HG03025 (cell line): Measurements from ENCODE around the gene EXTL1.

Experiments used
- ATAC-seq: cut with Tn5 transposase; IDR thresholded peaks from one replicate; pipeline ENCODE4 v1.9.1; 2021; ENCODE audit warnings: mild to moderate bottlenecking, moderate library complexity; ENCODE audit not compliant: unreplicated experiment, low FRiP score

EXTL1 gene

DNA sequence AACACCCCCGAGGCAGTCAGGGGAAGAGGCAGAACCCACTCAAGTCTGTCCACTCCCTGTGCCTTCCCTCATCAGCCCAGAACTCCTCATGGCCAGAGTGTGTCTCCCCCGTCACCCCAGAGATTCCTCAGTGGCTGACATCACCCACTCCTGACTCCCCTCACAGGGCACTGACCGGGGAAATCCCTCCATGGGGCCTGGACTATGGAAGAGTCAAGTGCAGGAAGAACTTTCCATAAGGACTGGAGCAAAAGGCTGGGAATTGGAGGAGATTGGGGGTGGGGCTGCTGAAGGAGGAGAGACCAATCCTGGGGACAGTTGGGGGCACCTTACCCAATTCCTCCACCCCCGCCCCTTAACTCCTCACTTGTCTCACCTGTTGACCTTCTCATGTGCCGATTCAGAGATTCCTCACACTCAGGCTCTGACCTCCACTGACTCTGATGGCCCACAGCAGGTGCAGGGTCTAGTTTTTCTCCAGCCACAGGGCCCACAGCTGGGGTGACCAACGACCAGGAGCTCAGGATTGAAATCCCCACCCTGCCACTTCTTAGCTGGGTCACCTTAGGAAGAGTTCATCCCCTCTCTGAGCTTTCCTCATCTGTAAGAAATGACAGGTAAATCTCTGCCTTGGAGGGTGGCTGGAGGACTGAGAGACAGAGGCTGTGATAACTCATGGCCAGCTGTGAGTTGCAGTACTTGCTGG lies 481 bp upstream of the EXTL1 start:
- no peak for ATAC-seq

DNA sequence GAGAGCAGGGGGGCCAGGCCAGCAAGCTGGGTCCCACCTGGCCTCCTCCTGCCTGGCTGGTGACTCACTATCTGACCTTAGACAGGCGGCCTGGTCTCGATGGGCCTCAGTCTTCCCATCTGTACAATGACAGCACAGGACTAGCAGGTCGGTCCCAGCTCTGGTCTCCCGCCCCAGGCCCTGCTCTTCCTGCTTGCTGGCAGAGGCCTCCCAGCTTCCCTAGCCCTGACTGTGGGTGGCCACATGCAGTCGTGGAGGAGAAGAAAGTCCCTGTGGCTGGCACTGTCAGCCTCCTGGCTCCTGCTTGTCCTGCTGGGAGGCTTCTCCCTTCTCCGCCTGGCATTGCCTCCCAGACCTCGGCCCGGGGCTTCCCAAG lies 817 bp downstream of the EXTL1 start:
- no peak for ATAC-seq

DNA sequence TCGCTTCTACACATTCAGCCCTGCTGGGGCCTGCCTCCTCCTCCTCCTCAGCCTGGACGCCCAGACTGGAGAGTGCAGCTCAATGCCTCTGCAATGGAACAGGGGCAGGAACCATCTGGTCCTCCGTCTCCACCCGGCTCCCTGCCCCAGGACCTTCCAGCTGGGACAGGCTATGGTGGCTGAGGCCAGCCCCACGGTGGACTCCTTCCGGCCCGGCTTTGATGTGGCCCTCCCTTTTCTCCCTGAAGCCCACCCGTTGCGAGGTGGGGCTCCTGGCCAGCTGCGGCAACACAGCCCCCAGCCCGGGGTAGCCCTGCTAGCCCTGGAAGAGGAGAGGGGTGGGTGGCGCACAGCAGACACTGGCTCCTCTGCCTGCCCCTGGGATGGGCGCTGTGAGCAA lies 1.4 kb downstream of the EXTL1 start:
- ATAC-seq = no peak

DNA sequence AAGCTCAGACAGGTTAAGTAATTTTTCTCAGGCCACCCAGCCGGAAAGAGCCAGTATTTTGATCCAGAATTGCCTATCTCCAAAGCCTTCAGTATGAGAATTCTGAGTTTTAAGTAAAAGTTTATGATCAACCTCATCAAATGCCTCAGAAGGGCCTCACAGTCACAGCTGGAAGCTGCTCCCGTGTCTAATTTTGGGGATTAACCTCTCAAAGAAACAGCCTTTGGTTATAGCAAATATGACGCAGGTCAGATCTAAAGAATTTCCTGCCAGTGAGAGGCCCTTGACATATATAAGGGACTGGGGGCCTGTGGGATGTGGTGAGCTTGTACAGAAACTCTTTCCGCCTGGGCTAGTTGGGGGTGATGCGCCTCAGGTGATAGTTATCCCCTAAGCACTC lies 2.3 kb downstream of the EXTL1 start:
- ATAC-seq = no peak

DNA sequence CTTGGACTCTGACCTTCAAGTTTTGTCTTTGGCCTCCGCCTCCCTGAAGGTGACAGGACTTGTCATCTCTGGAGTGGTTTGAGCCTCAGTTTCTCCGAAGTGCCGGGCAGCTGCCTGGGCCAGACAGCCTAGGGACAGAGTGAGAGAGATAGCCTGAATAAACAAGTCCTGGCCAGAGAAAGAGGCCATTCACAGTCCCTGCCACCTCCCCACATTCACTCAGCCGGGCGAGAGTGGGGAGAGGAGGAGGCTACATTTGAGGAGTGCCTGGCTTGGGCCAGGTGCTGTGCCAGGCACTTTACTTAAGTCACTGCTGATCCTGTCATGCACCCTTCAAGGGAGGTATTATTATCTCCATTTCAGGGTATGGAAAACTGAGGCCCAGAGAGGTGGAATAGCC lies 3.5 kb downstream of the EXTL1 start:
- ATAC-seq = no peak

DNA sequence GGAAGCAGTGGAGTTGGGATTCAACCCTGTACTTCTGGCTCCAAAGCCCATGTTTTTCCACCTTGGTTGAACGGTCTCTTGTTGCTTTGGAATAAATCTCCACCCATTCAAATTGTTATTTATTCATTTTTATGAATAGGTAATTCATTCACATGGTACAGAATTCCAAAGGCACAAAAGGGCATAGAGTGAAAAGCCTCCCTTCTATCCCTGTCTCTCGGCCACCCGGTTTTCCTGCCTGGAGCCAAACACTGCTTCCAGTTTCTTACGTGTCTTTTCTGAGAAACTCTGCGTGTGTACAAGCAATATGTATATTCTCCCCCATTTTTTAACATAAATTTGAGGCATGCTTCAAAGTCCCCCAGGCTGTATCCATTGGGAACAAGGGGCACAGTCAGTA lies 3.9 kb downstream of the EXTL1 start:
- ATAC-seq = no peak

DNA sequence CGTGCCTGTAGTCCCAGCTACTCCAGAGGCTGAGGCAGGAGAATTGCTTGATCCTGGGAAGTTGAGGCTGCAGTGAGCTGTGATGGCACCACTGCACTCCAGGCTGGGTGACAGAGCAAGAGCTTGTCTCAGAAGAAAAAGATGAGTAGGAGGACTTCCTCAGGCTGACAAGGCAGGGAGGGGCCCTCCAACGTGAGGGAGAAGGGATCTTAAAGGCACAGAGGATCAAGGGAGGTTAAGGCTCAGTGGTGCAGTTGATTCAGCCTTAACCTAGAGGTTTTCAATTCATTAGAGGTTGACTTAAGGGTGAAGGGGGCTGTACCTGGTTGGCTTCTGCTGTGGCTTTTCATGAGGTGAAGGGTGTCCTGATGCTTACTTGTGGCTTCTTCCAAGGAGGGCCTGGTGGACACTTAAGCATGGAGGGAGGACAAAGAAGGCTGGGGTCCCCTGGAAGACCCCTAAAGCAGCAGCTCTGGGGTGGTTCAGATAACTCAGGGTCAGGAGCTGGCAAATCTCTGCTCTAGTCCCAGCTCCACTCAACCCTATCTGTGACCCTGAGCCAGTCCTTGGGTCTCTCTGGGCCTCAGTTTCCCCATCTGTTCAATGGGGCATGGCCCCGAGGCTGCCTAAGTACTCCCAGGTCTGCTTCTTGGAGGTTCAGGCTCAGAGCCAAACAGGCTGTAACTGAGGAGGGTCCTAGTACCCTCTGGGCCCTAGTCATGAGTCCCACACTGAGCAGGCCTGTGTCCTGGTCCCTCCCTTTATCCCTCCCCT lies 6.3 kb downstream of the EXTL1 start:
- ATAC-seq = no peak

DNA sequence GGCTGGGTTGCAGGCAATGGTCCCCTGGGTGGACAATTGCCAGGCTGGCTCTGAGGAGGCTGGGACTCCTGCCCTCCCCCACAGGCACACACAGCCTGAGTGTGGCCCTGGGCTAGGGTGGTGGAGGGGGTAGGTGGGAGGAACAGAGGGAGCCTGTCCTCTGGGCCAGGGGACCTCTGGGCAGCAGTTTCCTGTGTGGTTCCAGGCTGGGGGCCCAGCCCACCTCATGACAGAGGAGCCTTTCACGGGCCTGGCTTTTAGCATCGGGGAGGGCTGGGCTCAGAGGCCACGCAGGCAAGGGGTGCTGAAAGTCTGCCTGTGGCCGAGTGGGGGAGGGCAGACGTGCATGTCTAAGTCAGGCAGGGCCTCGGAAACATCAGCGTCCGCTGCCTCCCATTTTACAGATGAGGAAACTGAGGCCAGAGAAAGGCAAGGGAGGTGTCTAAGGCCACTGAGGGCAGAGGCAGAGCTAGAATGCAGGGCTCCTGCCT lies 7.0 kb downstream of the EXTL1 start:
- ATAC-seq = no peak

DNA sequence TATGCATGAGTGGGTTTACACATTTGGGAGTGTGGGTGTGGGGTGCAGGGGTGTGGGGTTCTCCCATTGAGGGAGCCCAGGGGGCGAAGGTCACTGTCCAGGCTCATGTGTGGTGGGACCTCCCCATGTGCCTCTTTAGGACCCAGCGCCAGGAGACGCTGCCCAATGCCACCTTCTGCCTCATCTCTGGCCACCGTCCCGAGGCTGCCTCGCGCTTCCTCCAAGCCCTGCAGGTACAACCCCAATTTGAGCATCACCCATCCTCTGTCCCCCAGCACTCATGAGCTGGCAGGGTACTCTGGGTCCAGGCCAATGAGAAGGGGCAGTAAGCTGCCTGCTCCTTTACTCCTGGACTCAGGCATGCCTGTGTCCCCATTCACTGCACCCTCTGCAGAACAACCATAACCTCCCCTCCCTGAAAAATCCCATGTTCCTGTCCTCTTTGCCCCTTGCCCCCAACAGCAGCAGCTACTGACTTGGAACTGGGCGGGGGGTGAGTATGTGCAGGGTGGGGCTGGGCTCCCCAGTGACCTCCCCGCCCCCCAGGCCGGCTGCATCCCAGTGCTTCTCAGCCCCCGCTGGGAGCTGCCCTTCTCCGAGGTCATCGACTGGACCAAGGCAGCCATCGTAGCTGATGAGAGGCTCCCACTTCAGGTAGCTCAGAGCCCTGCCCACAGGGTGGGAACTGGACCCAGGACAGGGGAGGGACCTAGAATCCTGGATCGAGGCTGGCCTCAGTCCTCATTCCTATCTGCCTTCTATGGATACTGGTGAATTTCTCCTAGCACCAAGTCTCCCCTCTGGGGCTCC lies 7.7 kb downstream of the EXTL1 start:
- no peak for ATAC-seq

DNA sequence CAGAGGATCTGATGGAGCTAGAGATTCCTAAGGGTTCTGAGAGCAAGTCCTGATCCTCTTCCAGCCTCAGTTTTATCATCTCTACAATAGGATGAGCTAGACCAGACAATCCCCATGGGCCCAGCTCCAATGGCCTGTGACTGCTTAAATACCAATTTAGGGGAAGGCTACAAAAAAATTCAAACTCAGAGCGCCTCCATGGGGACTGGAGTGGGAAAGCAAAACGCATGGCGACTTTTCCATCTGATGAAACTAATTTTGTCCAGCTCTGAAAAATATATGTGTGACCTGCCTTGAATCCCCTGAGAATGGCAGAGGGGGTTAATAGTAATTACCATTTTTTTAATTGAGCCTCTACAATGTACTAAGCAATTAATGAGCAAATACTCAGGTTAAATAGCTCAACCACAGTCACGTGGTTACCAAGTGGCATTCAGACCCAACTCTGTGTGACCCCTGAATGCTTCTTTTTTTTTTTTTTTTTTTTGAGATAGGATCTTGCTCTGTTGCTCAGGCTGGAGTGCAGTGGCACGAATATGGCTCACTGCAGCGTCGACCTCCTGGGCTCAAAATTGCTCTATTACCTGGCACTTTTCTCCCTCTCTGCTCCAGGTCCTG lies 8.4 kb downstream of the EXTL1 start:
- no peak for ATAC-seq

DNA sequence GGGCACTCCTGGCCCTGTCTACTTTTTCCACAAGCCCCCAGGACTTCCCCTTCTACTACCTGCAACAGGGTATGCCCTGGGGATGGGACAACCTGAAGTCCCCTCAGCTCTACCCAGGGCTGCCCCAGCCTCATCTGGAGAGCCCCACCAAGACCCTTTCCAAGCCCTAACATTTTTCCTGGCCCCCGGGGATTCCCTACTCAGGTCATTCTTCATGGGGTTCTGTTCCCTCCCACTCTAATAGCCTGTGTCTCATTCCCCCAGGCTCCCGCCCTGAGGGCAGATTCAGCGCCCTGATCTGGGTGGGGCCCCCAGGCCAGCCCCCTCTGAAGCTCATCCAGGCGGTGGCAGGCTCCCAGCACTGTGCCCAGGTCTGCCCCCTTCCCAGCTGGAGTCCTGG lies 9.6 kb downstream of the EXTL1 start:
- no peak for ATAC-seq

DNA sequence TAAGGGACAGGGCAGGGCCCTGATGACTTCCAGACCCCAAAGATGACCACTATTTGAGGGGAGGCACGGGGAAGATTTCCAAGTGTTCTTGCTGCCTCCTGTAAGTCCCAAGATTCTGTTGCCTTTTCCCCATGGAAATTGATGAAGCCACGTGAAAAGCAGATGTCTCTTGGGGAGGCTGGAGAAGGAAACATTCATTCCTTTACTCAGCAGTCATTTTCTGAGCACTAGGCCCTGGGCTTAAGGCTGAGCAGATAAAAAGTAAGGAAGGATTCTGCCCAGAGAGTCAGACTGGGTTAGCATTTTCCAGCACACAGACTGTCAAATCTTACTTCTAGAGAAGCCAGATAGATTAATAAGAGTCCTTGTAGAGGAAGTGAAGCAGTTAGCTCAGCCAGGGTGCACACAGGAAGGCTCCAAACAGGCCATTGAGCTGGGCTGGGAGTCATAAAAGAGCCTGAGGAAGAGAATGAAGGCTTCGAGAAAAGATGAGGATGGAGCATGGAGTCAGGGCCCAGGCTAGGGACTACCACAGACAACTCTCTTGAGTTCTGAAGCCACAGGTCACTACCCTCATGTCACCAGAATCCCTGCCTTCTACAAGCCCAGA lies 10.1 kb downstream of the EXTL1 start:
- no peak for ATAC-seq

DNA sequence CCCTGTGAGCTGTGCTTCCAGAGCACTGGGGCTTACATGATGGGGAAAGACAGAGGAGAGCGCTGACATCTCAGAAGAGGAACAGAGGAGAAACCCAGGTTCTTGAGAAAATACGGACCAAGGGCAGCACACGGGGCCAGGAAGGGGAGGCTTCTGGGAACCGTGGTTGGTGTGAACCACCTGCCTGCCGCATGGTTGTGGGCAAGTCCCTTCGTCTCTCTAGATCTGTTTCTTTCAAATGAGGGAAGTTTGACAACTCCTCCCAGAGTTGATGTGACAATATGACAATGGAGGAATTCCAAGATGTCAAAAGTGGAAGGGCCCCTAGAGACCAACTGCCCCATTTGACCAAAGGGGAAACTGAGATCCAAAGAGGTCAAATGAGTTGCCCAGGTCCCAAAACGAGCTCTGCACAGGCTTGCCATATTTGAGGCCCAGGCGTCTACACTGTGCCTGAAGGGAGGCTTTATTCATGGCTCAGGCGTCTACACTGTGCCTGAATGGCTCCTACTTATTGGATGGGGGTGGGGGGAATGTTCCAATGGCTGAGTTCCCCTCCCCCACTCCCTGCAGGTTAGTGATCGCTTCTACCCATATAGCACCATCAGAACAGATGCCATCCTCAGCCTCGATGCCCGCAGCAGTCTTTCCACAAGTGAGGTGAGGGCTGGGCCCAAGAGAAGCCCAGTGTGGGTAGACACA lies 11.2 kb downstream of the EXTL1 start:
- ATAC-seq = no peak

DNA sequence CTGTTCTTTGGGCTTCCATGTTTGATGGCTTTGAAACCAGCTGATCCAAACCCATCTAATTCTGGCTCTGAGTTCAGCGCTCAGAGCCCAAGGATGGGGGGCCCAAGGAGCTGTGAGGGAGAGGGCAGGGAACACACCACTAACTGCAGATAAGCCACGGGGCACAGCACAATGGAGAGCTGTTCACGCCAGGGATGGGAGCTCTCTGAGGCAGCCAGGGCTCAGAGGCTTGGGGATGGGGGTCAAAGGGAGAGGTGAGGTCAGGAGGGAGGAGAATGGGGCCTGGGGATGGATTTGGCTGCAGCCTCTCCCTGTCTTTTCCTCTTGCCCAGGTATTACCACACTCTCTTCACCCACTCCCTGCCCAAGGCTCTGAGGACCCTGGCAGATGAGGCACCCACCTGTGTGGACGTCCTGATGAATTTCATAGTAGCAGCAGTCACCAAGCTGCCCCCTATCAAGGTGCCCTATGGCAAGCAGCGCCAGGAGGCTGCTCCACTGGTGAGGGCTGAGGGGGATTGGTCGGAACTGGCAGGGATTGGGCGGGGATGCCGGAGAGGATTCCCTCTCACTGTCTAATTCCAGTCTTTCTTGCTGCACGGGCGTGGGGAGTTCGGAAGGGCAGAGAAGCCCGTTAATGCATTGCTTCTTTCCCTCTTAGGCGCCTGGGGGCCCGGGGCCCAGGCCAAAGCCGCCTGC lies 13.1 kb downstream of the EXTL1 start:
- no peak for ATAC-seq

DNA sequence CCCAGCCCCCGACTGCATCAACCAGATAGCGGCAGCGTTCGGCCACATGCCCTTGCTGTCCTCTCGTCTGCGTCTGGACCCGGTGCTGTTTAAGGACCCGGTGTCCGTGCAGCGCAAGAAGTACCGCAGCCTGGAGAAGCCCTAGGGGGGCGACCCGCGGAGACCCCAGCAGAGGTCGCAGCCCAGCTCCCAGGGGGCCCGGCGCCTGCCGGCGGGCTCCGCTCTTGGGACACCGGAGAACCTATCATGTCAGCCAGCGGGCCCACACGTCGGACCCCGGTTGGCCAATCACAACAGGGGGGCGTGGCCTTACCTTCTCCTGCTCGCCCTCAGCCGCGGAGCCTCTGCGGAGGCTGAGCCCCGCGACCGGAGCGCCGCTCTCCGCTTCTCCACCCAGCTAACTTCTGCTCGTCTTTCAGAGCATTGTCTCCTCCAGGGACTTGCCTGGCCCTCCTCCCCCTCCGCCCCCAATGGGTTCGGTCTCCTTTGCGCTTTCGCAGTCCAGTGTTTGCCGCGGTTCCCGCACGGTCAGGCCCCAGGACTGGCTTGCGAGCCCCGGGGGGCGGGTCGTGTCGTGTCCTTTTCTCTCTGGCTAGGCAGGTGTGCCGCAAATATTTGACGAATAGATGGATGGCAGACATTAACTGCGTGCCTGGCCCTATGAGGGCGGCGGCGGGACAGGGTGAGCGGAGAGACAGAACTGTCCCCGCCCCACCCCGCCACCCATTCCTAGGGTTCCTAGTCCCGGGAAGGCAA lies 13.8 kb downstream of the EXTL1 start:
- peak; percentile 75 for ATAC-seq

DNA sequence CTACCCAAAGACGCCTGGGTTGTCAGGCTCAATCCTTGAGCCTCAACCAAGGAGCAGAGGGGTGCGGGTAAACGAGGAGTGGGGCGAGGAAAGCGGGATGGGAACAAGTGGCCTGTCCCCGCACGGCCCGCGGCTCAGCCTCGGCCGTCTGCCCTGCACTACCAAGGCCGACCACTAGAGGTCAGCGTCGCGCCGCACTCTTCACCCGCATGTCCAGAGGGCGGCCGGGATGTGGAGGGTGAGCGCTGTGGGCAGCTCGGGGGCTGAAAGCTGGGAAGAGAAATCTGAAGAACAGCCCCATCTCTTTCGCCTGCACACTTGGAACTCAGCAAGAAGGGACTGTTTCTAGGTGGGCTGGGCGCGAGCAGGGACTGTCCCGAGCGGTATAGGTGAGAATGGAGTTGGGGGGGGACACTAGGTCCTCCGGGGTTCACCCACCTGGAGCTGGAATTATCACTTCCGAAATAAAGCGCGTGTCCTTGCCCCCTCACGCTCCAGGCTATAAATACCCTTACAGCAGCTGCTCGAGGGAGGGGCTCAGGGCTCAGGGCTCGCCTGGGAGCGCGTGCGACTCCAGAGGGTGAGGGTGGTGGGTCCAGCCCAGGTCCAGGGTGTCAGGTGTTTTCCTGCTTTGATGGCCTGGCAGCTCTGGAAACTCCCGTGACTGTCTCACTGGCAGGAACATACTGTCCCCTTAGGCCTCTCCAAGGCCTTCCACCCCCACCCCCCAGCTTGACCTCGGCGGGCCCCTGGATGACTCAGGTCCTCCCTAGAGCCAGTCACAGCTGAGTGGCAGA lies 14.6 kb downstream of the EXTL1 start:
- ATAC-seq = peak; percentile 70

DNA sequence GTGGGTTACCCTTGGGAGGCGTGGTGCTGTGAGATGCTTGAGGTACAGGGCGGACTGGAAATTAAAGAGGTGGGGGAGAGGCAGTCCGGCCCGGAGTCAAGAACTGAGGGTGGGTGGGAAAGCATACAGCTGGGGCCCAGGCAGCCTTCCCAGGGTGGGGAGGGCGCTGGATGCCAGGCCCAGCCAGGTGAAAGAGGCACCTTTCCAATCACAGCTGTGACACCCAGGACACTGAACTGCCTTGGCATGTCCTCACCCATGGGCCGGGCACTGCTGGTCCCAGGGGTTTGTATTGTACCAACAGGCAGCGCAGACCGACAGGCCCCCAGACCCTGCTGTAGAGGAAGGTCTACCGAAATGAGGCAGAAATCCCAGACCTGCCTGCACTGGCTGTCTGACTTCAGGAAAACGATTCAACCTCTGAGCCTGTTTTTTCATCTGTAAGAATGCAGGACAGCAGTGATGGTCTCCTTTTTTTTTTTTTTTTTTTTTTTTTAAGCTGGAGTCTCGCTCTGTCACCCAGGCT lies 15.2 kb downstream of the EXTL1 start:
- no peak for ATAC-seq
